Measurements from ENCODE around the gene MTUS2.

- no peak for TF ChIP-seq CTCF (conservative IDR thresholded peaks at IDR 0.05; ENCODE audit: low read depth, low read length)
- TF ChIP-seq EZH2 (IDR thresholded peaks at IDR 0.05; ENCODE audit: low read length, unreplicated experiment) = no peak
These were observed 38.9 kb downstream of the MTUS2 start for GRCh38 chr13:28859069-28859468.
